ENCODE data around the gene VIP. TPM values are rescaled to one million over a fixed set of nuclear protein-coding genes. Genes with fewer than 3 reads are reported as not detected.

The VIP gene
- total RNA-seq, 1 donor from 2014 or later, result not detected

DNA sequence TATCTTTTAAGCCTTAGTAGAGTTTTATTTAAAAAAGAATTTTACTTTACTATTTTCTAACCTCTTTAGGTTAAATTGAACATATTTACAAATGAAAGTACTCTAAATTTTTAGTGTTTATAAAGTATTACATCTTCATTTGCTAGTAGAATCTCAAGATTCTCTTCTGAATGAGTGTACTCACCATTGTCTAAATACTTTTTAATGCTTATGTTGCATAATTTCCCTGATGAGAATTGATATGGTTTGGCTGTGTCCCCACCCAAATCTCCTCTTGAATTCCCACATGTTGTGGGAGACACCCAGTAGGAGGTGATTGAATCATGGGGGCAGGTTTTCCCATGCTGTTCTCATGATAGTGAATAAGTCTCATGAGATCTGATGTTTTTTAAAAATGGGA lies 53.6 kb downstream of the VIP start:
- TF ChIP-seq, protein P1, sequence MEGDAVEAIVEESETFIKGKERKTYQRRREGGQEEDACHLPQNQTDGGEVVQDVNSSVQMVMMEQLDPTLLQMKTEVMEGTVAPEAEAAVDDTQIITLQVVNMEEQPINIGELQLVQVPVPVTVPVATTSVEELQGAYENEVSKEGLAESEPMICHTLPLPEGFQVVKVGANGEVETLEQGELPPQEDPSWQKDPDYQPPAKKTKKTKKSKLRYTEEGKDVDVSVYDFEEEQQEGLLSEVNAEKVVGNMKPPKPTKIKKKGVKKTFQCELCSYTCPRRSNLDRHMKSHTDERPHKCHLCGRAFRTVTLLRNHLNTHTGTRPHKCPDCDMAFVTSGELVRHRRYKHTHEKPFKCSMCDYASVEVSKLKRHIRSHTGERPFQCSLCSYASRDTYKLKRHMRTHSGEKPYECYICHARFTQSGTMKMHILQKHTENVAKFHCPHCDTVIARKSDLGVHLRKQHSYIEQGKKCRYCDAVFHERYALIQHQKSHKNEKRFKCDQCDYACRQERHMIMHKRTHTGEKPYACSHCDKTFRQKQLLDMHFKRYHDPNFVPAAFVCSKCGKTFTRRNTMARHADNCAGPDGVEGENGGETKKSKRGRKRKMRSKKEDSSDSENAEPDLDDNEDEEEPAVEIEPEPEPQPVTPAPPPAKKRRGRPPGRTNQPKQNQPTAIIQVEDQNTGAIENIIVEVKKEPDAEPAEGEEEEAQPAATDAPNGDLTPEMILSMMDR (IDR thresholded peaks at IDR 0.05), result no peak
- intact Hi-C loops (cut with micrococcal nuclease), result no loop called here
- Mint-ChIP-seq H3K27me3 (no peaks in the 10 kb centered on the region), H3K36me3 (ENCODE audit: low read depth) (no peaks in the 10 kb centered on the region), H3K9me3 (peaks cover 5% of the 10 kb centered on the region), H3K4me3 (no peak overlapping the region), H3K27ac (no peak overlapping the region), H3K4me1 (no peaks in the 10 kb centered on the region)
- POLR2A ChIA-PET, result no interaction called here
- DNase-seq (no peak), ATAC-seq (ENCODE audit: low read depth) (no peak)
- CTCF ChIA-PET, result no interaction called here

Other genes starting within 250 kb of the VIP start
- 50.0 and 74.9 TPM in 2 replicates for gene SYNE1, start 113.4 kb upstream of the VIP start, total RNA-seq
- not detected in 2 replicates for gene MYCT1, start 52.9 kb upstream of the VIP start, total RNA-seq
- 11.9 and 13.3 TPM in 2 replicates for gene FBXO5, start 232.2 kb downstream of the VIP start, total RNA-seq